Activated effector memory CD4-positive, alpha-beta T cell treated with anti-CD3 and anti-CD28 coated beads, Interleukin-2, amount 50 U/mL, for 16 hours (primary cell): ENCODE results near the gene ZMIZ1.

Source experiments
- DNase-seq: peaks from one replicate; pipeline ENCODE4 v3.0.0-alpha.2; 2020

ZMIZ1 gene

DNA sequence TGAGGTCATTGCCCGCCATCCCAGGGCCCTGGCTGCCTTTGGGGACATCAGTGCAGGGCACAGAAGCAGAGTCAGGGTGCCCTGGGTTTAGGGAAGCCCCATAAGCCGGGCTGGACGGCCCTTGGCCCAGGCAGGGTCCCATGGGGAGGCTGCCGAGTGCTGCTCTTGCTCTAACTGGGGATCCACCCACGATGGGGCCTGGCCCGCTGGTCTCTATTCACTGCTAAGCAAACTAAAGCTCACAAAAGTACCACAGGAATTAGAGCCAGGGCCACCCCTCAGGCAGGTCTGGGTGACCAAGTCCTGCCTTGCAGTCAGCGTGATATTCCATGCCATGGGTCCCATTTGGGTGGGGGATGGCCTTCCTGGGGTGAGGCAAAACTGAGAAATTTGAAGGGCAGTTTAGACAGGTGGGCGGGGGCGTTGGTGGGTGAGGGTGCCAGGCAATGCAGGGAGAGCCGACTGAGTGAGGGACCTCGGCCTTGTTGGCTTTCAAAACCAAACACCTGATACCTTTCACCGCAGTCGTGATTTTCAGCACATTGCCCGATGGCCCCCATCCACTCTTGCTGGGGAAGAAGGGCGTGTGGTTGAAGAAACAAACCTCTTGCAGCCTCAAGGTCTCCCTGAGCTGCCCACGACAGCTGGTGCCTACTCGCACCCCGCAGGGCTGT, 185.7 kb downstream of the ZMIZ1 start:
- DNase-seq = no peak

DNA sequence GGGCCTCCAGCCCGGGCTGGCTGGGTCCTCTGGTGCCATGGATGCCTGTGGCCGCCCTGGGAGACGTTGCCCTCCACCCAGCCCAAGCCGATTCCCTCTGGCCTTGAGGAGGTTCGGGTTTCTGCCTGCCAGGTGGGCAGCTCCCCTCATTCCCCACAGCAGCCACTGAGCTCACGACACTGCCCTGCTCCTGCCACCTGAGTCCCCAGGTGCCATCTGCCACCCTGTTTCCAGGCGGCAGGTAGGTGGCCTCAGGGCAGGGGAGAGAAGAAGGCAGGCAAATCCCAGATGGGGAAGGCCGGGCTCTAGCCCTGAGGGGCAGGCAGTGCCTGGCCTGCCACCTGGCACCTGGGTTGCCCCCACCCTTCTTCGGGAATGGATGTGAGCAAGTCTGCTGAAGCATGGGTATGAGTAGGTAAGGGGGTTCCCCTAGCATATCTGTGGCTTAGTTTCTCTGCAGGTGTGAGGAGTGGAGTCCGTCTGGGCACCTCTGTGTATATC, 186.3 kb downstream of the ZMIZ1 start:
- DNase-seq = no peak

GRCh38 chr10:79256264-79256806, 187.6 kb downstream of the ZMIZ1 start:
- no peak for DNase-seq

DNA sequence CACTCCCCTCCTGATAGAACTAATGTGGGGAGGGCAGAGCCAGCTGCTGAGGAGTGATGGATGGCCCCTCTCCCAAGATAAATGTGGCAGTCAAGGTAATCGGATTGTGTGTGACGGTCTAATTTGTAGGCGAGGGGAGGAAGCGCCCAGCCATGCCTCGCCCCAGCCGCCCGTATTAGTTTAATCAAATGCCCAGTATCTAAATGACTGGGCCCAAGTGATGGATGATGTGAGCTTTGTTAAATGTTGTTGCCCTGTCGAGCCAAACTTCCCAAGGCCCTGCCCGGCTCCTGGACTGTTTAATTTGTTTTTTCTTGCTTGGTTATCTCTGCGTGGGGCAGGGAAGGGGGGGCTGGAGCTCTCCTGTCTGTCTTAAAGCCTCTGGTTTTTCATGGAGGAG, 190.1 kb downstream of the ZMIZ1 start:
- DNase-seq = no peak

GRCh38 chr10:79259834-79260233, 191.1 kb downstream of the ZMIZ1 start:
- DNase-seq = no peak

GRCh38 chr10:79260811-79261740, 192.3 kb downstream of the ZMIZ1 start:
- DNase-seq = no peak

GRCh38 chr10:79262131-79262530, 193.4 kb downstream of the ZMIZ1 start:
- no peak for DNase-seq

DNA sequence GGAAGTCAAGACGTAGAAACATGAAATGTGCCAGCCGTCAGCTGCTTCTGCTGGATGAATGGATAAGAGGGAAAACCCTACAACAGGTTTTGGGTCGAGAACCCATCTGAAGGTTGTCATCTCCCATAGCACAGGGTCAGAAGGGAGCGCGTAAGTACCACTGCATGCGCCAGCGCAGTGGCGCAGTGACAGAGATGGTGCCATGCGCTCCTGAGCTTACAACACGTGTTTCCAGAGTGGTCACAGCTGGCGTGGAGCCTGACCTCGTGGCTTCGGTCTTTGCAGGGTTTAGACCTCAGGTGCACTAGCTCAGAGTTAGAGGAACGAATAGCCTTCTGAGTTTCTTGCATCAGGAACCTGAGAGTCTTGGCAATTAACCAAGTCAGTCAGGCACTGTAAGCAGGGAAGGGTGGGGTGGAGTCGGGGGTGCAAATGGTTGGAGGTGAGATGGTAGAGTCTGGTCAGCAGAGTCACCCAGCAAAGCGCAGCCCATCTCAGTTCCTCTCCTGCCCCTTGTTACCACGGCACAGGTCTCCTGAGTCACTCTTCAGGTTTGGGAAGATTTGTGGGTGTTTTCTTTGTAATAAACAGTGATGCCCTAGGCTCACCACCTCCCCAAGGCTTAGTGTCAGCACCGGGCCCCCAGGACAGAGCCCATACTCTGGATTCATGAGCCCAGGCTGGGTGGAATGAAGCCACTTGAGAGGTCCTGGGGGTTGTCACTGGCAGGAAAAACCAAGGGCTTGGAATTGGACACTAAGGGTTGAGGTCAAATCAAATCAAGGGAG, 194.4 kb downstream of the ZMIZ1 start:
- no peak for DNase-seq

GRCh38 chr10:79263939-79264338, 195.2 kb downstream of the ZMIZ1 start:
- no peak for DNase-seq

DNA sequence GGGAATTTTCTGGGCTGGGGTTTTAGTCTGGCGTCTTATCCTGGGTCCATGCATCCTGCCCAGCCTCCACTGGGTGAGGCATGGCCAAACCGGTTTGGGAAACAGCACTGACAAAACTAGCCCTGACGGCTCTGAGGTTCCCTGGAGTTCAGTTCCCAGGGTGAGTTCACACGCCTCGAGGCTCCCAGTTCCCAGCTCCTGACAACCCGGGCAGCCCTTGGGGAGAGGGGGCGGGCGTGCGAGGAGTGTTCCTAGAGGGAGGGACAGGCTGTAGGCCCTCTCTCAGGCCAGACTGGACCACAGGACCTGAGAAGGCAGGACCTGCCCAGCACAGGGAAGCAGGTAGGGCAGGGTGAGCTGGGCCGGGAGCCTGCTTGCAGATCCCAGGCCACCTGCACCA, 196.2 kb downstream of the ZMIZ1 start:
- DNase-seq = no peak

DNA sequence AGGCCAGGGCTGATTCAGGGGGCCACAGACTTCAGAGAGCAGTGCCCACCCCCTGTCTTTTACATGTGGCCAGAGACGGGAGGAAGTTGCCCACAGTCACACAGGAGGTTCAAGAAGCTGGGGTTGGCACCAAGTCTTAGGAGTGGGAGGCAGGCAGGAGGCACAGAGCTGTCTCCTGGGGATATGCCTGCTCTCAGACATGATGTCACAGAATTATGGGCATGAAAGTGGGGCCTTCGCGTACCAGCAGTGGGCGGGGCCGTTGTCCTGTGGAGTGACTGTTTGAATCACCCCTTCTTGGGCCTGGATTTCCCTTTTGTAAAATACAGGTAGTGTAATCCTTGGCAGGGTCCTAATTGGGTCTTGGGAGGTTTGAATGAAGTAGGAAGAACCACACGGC, 197.3 kb downstream of the ZMIZ1 start:
- no peak for DNase-seq

DNA sequence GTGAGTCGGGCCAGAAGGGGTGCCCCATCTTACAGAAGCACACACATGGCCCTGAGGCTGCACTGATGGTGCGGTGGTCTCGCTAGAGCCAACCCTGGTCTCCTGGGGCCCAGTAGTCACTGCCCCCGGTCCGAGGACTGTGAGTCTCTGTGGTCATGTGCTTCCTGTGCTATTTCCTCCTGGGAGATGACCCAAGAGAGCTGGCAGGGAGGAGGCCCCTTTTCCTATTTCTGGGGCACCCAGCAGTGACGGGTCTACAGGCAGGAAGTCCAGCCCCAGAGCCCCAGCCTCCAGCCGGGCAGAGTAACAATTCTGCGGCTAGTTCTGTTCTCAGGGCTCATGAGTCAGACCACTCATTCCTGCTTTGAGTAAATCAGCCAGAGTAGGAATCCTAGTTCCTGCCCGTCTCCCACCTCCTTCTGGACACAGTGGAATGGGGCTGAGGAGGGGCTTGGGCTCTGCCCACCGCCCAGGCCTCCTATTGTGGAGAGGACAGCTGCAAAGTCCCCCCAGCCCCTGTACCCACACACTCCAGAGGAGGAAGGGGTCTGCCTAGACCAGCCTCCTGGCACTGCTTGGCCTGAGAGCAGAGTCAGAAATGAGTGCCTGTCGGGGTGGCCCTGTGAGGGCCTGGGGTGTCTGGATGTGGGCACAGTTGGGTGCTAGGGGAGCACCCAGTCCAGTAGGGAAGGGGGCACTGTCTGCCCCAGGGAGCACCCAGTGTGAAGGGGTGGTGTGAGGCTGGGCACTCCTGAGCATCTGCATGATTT, 198.0 kb downstream of the ZMIZ1 start:
- no peak for DNase-seq

DNA sequence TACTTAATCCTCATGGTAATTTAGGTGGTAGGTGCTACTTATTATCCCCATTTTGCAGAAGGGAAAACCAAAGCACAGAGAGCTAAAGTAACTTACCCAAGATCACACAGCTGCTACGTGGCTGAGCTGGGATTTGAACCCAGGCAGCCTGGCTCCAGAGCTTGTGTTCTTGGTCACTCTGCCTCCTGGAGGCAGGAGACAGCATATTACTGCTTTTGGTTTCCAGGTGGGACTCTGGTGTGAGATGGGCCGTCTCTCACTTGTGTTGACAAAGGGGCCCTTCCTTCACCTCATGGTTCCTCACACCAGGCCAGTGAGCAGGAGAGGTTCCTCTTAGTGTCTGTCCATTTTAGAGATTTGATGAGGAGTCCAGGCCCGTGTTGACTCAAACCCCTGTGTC, 198.7 kb downstream of the ZMIZ1 start:
- no peak for DNase-seq

GRCh38 chr10:79268161-79268601, 199.4 kb downstream of the ZMIZ1 start:
- no peak for DNase-seq

- DNase-seq = no peak
Observed at GRCh38 chr10:79268742-79269141, 200.0 kb downstream of the ZMIZ1 start.

- no peak for DNase-seq
Observed at GRCh38 chr10:79269443-79269842, 200.7 kb downstream of the ZMIZ1 start.

DNA sequence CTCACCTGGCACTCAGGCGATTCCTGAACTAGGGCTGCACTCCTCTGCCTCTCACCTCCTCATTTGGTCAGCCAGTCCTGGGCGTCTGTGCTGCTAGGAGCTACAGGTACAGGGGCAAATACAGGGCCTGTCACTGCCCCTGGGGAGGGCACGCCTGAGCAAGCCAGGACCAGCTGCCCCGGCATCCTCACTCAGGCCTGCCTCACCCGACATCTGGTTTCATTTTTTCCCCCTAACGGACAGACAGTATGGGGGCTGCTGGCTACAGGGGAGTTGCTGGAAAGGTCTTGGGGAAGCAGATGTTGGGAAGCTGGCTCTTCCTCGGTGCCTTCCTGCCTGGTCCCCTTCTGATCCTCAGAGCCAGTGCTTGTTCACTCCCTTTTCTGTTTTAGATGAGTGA, 201.2 kb downstream of the ZMIZ1 start:
- no peak for DNase-seq

DNA sequence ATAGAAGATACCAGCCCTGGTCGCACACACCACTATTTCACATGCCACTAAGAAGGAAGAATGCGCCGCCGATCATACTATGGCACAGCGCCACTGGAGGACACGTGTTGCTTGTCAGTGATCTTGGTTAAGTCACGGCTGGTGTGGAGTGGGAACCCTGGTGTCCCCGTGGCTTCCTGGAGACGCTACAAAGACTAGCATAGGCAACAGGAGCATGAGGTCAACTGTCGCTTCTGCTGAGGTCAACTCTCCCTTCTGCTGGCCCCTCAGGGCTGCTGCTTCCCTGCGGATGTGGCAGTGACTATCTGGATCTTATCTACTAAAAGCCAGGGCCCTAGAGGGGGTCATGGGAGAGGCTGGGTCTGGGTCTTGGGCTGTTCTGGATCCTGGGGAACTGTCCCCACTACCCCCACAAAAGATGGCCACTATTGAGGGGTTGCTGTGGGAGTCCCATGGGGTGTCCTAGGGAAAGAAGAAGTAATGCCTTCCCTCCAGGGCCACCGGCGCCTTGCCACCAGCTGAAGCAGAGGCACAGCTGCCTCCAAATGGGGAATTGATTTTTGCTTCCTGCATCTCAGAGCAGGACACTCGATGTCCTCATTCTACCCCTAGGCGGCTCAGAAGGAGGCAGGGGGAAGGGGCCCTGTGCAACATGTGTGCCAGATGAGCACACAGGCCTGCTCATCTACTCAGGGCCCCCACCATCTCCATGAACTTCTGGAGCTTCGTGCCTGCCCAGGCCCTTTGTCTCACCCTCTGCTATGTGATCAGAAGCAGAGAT, 201.9 kb downstream of the ZMIZ1 start:
- no peak for DNase-seq

DNA sequence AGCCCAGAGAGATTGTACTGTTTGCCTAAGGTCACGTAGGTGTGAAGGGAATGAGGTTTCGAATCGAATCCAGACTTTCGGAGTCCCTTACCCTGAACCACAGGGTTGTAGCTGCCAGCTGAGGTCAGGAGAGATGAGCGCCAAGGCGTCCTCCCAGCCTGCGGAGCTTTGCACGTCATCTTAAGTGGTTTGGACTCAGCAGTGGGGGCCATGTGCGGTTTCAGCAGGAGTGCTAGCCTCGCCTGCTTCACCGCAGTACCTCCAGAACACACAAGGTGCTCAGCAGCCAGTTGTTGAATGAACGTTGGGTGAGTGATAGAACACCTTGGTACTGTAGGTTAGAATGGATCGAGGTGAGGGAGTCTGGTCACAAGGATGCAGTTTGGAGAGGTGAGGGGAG, 203.6 kb downstream of the ZMIZ1 start:
- no peak for DNase-seq

- no peak for DNase-seq
Observed at GRCh38 chr10:79273604-79274003, 204.8 kb downstream of the ZMIZ1 start.
